Gastroesophageal sphincter (tissue), 3 donors: Measurements from ENCODE around the gene FANCD2.

Experiments
- EP300 ChIP-seq: sonication (generic); formaldehyde crosslinking; IDR thresholded peaks from one replicate; pipeline ENCODE4 v1.6.1; 2017; ENCODE audit warnings: antibody characterized with exemption, mild to moderate bottlenecking
- POLR2A ChIP-seq, 2 donors: fragments of 450-650 bp; IDR thresholded peaks; one replicate each; pipeline ENCODE4 v1.6.1; 2017; ENCODE audit warnings: antibody characterized with exemption in 2 of 2, mild to moderate bottlenecking in 2 of 2, moderate library complexity in 1 of 2
- TF ChIP-seq, protein P1 (sequence below), 4 experiments: fragments of 200-600 bp in 2 of 4; fragments of 450-650 bp in 2 of 4; sonication (generic) in 1 of 4; IDR thresholded peaks; one replicate each; pipeline ENCODE4 v1.5.1; 2017 to 2019; ENCODE audit warnings: antibody characterized with exemption in 4 of 4, mild to moderate bottlenecking in 2 of 4, moderate library complexity in 2 of 4

GRCh38 chr3:10150987-10151386 is 124.8 kb downstream of the FANCD2 start:
- TF ChIP-seq EP300: no peak
- TF ChIP-seq, protein P1, sequence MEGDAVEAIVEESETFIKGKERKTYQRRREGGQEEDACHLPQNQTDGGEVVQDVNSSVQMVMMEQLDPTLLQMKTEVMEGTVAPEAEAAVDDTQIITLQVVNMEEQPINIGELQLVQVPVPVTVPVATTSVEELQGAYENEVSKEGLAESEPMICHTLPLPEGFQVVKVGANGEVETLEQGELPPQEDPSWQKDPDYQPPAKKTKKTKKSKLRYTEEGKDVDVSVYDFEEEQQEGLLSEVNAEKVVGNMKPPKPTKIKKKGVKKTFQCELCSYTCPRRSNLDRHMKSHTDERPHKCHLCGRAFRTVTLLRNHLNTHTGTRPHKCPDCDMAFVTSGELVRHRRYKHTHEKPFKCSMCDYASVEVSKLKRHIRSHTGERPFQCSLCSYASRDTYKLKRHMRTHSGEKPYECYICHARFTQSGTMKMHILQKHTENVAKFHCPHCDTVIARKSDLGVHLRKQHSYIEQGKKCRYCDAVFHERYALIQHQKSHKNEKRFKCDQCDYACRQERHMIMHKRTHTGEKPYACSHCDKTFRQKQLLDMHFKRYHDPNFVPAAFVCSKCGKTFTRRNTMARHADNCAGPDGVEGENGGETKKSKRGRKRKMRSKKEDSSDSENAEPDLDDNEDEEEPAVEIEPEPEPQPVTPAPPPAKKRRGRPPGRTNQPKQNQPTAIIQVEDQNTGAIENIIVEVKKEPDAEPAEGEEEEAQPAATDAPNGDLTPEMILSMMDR (IDR thresholded peaks at IDR 0.05): no peak
- TF ChIP-seq POLR2A (IDR thresholded peaks at IDR 0.05): no peak
